Lower lobe of right lung (tissue), 2 donors: ENCODE measurements around the gene PPP2R3B. TPM values are rescaled to one million over a fixed set of nuclear protein-coding genes. Genes with fewer than 3 reads are reported as not detected.
A peak's percentile ranks its signal among the peaks of the same experiment; 100 is the strongest.

Experiments used
- ATAC-seq, 2 donors: fragments of 200-7000 bp; cut with Tn5 transposase; one replicate each; pipeline ENCODE4 v1.9.1; 2020 to 2022; ENCODE audit warnings: mild to moderate bottlenecking in 2 of 2, moderate library complexity in 2 of 2
- DNase-seq: peaks from one replicate; pipeline ENCODE4 v3.0.0-alpha.2; 2020
- H3K27ac ChIP-seq: fragments of 200-600 bp; one replicate; pipeline ENCODE4 v1.8.0; 2022
- H3K27me3 ChIP-seq: fragments of 200-600 bp; one replicate; pipeline ENCODE4 v1.8.0; 2022; ENCODE audit warnings: low read depth
- H3K36me3 ChIP-seq: fragments of 200-600 bp; one replicate; pipeline ENCODE4 v1.8.0; 2022; ENCODE audit warnings: mild to moderate bottlenecking
- H3K4me1 ChIP-seq: fragments of 200-600 bp; one replicate; pipeline ENCODE4 v1.8.0; 2022
- H3K4me3 ChIP-seq: fragments of 200-600 bp; one replicate; pipeline ENCODE4 v1.8.0; 2022; ENCODE audit warnings: mild to moderate bottlenecking
- H3K9me3 ChIP-seq: fragments of 200-600 bp; one replicate; pipeline ENCODE4 v1.8.0; 2022
- intact Hi-C: fragments of 100-400 bp; cut with DNase I; formaldehyde crosslinking; loops from one replicate; pipeline ENCODE4 v1.11.0; 2022
- total RNA-seq: library from RNA; stranded (reverse); fragmentation: NEBNext Ultra II Directional; extraction: Animal tissue kit (Norgen Biotek cat#: 25700); gene quantifications from one replicate; pipeline ENCODE4 v1.2.1, GENCODE V29; 2021
- TF ChIP-seq, protein P1 (sequence below): fragments of 200-600 bp; IDR thresholded peaks from one replicate; pipeline ENCODE4 v1.8.0; 2022; ENCODE audit warnings: antibody characterized with exemption, mild to moderate bottlenecking
- donor health status: DM: no; HTN: yes; CAD: no; lungs with severe emphysema.

The PPP2R3B gene
- total RNA-seq, 1 donor from 2014 or later: 11.2 TPM

DNA sequence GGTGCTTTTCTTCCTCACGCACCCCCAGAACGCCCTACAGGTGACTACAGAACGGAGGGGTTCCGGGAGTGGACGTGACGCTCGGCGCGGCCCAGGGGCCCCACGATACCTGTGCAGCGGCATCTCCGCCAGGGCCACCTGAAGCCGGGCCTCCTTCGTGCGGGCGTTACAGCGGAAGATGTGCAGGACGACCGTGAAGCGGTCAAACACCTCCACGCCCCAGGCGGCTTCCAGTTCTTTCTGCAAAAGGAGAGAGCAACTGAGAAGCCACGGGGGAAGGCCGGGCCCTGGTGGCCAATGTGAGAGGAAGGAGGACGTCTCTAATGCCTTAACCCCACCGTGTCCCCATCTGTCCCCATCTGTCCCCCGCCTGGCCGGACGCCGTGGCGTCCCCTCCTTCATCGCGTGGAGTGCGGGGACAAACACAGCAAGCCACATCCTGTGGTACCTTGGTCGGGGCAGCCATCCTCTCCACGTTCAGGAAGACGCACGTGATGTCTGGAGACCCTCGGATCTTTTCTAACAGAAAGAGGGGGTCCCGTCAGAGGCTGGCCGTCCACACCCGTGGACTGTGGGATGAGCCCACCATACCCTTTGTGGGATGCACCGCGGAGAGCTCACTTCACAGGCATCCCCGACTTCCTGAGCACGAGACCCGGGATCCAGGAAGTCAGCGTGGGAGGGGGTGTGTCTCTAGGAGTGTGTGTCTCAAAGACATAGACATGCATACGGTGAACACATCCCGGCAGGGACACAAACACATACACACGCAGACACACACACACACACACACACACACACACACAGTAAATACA, 71.7 kb downstream of the PPP2R3B start:
- TF ChIP-seq, protein P1, sequence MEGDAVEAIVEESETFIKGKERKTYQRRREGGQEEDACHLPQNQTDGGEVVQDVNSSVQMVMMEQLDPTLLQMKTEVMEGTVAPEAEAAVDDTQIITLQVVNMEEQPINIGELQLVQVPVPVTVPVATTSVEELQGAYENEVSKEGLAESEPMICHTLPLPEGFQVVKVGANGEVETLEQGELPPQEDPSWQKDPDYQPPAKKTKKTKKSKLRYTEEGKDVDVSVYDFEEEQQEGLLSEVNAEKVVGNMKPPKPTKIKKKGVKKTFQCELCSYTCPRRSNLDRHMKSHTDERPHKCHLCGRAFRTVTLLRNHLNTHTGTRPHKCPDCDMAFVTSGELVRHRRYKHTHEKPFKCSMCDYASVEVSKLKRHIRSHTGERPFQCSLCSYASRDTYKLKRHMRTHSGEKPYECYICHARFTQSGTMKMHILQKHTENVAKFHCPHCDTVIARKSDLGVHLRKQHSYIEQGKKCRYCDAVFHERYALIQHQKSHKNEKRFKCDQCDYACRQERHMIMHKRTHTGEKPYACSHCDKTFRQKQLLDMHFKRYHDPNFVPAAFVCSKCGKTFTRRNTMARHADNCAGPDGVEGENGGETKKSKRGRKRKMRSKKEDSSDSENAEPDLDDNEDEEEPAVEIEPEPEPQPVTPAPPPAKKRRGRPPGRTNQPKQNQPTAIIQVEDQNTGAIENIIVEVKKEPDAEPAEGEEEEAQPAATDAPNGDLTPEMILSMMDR: no peak
- Histone ChIP-seq H3K4me1 (peaks cover 4% of the 10 kb centered on the region), H3K9me3 (no peaks in the 10 kb centered on the region), H3K27me3 (no peaks in the 10 kb centered on the region), H3K36me3 (peaks cover 56% of the 10 kb centered on the region), H3K27ac (no peak overlapping the region), H3K4me3 (no peak overlapping the region)
- intact Hi-C loops: no loop called here
- ATAC-seq (no peak), DNase-seq (peak; percentile 48)

DNA sequence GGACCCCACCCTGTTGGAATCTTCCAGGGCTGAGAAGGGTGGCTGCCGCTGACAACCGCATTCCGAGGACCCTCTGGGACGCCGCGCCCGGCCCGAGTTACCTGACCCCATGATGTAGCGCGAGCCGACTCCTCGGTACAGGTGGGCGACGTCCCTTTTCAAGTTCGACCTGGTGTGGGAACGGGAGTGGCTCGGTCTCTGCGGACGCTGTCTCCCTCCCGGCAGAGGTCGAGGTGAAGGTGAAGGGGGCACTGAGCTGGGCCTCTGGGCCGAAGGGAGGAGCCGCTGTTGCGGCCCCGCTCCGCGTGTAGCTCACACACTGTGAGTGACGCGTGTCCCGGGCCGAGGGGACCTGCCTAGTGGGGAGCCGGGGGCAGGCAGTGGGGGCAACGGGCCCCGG, 72.7 kb downstream of the PPP2R3B start:
- DNase-seq (peak; percentile 46), ATAC-seq (no peak)
- TF ChIP-seq, protein P1: no peak
- intact Hi-C loops: no loop called here
- no peak overlapping the region for H3K27ac ChIP-seq
- H3K9me3 ChIP-seq: no peaks in the 10 kb centered on the region
- no peaks in the 10 kb centered on the region for H3K4me1 ChIP-seq
- no peak overlapping the region for H3K4me3 ChIP-seq
- no peaks in the 10 kb centered on the region for H3K27me3 ChIP-seq
- peaks cover 61% of the 10 kb centered on the region for H3K36me3 ChIP-seq

DNA sequence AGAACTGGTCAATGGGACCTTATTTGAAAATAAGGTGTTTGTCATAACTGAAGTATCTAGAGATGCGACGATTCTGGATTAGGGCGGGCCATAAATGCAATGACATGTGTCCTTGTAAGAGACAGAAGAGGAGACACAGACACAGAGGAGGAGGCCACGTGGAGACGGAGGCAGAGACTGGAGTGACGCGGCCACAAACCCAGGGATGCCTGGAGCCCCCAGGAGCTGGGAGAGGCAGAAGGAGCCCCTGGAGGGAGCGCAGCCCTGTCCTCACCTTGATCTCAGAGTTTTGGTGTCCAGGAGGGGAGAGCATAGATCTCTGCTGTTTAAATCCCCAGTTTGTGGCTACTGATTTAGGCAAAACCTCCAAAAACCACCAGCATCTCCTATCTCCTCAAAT, 73.2 kb downstream of the PPP2R3B start:
- peaks cover 66% of the 10 kb centered on the region for H3K36me3 ChIP-seq
- no peak overlapping the region for H3K4me3 ChIP-seq
- intact Hi-C loops: no loop called here
- no peaks in the 10 kb centered on the region for H3K9me3 ChIP-seq
- no peaks in the 10 kb centered on the region for H3K4me1 ChIP-seq
- TF ChIP-seq, protein P1: no peak
- DNase-seq: peak; percentile 20
- ATAC-seq: no peak
- H3K27me3 ChIP-seq: no peaks in the 10 kb centered on the region
- H3K27ac ChIP-seq: no peak overlapping the region

DNA sequence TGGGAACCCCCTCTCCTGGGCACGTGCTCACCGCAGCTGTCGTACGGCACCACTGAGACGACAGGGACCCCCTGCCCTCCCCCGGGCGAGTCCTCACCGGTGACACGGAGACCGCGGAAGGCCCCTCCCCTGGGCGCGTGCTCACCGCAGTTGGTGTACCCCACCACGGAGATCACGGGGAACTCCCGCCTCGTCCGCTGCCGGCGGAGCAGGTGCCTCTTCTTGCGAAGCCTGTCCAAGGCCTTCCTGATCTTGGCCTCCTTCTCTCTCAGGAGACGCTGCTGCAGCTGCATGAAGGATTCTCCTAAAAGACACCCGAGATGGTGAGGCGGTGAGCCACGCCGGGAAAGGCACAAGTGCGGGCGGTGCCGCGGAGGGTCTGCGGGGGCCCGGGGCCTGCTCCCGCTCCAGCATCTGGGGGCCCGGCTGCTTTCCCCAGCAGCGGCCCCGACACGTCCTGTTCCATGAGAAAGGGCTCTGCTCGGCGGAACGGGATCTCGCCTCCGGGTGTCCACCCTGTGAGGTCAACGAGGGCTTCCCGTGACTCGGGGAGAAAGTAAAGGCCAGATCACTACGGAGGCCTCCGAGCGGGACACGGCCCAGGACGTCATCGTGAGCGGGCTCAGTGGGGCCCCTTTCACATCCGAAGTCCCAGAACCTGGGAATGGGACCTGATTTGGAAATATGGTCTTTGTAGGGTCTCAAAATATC, 73.9 kb downstream of the PPP2R3B start:
- intact Hi-C loops: no loop called here
- no peaks in the 10 kb centered on the region for H3K4me1 ChIP-seq
- no peaks in the 10 kb centered on the region for H3K9me3 ChIP-seq
- no peak overlapping the region for H3K4me3 ChIP-seq
- no peaks in the 10 kb centered on the region for H3K27me3 ChIP-seq
- no peak overlapping the region for H3K27ac ChIP-seq
- TF ChIP-seq, protein P1: no peak
- DNase-seq: peak; percentile 41
- H3K36me3 ChIP-seq: peaks cover 72% of the 10 kb centered on the region
- ATAC-seq: peak in 1 of 2 donors; percentile 2

DNA sequence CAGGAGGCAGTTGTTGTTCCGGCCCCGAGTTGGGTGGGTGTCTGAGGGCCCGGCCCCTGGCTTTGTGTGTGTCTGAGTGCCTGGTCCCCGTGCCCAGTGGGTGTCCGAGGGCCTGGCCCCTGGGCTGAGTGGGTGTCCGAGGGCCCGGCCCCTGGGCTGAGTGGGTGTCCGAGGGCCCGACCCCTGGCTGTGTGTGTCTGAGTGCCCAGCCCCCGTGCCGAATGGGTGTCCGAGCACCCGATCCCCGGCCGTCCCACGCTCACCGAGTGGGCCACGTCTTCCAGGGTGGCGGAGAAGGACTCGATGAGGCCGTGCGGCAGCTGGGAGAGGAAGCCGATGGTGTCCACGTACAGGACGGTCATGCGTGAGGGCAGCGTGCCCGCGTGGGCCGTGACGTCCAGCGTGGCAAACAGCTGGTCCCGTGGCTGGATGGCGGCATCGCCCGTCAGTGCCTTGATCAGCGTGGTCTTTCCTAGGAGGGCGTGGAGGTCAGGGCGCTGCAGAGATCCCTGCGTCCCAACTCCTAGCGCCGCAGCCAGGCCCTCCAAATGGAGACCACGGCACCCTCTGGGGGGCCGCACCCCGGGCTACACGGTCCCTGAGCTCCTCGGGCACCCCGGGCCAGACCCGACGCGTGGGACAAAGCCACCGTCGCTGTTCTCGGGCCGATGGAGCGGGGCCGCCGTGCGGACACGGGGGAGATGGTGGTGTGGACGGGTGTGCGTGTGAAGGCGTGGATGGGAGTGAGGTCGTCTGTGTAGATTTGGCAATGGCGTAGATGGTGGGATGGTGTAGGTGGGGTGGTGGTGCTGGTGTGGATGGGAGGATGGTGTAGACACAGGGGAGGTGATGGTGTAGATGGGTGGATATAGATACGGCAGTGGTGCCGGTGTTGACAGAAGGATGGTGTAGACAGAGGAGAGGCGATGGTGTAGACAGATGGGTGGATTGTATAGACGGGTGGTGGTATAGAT, 75.3 kb downstream of the PPP2R3B start:
- ATAC-seq: peak; percentile 4 to 6
- H3K9me3 ChIP-seq: no peaks in the 10 kb centered on the region
- intact Hi-C loops: no loop called here
- H3K4me3 ChIP-seq: no peak overlapping the region
- TF ChIP-seq, protein P1: no peak
- peaks cover 78% of the 10 kb centered on the region for H3K36me3 ChIP-seq
- peak; percentile 47 for DNase-seq
- H3K4me1 ChIP-seq: no peaks in the 10 kb centered on the region
- H3K27ac ChIP-seq: no peak overlapping the region
- no peaks in the 10 kb centered on the region for H3K27me3 ChIP-seq
